Femur (tissue), 1 donor: ENCODE data around the gene RNF169.
"Not testable (repeated sequence)": the region's sequence is repeated elsewhere in the genome, so short reads cannot be mapped to it uniquely, and the experiment has no call there.

Experiments used
- DNase-seq: peaks from one replicate; pipeline ENCODE4 v3.0.0-alpha.2; 2017

The RNF169 gene

DNA sequence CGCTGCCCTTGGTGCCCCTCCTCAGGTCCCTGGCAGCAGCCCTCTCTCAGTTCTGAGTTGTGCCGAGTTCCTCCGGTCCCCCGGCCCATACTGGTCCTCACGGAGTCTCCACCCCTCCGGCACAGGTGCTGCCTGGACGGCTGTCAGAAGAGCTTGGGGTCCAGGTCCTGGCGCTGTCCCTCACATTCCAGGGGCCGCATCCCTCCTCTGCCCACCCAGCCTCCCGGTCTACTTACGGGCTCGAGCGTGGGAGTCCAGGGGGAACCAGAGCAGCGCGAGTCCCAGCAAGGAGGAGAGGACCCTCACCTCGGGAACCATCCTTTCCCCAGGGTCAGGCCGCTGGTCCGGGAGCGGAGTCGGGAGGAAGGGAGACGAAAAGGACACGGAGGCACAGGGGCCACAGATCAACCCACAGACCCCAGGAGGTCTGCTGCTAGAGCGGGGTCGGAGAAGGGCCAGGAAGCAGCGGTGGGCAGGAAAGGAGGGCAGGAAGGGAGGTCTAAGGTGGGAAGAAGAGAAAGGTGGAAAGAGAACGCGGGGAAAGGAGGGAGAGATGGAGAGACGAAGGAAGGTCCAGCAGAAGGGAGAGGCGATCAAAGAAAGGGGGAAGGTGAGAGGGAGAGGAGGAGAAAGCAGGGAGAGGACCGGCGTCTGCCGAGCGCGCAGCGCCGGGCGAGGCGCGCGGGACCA is 17.9 kb upstream of the RNF169 start:
- no peak for DNase-seq

DNA sequence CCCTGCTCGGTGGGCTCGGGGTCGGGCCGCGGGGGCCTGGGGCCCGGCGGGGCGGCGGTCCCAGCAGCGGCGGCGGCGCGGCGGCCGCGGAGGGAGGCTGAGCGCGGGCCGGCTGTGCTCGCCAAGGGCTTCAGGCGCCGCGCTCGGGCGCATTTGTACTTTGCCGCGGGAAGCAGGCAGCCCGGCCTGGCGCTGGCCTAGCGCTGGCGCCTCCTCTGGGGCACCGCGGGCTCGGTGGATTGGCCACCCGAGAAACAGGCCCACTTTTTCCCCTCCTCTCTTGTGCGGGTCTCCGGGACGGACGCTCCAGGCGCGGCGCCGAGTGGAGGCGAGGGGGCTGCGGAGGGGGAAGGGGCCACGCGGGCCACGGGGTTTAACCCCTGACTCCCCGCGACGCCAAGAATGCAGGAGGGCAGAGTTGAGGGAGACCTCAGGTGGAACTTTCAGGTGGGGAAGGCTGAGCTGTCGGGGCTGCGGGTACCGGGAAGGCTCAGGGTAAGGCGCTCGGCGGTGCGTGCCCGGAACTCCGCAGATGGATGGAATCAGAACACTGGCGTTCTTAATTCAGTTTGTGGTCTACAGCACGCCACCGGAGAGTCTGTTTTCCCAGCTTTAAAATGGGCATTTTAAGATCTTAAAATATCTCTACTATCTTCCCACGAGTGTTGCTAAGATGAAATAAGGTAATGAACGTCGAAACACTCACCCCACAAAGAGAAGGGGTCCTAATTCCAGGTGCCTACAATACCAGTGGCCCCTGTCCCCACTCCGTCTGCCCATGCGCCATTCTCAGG is 17.2 kb upstream of the RNF169 start, which contains the start of gene CHRDL2:
Gene CHRDL2, minus strand, starts transcription at position 126 of the 794 bp plus-strand sequence. CDS start 538 bp downstream, outside the sequence.
- DNase-seq: peak; percentile 46

DNA sequence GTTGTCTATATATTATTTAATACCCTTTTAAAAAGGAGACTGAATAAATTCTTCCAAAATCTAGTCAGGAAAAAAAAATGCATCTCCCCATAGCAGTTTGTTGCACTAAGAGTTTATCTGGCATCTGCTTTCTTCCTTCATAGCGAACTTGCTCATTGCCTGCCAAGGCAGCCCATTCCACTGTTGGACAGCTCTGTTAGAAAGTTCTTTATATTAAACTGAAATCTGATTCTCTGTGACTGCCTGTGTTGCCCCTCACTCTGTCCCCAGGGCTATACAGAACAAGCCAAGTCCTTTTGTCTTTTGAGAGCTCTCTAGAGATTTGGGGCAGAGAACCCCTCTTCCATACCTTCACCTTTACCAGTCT is 14.1 kb upstream of the RNF169 start:
- DNase-seq: peak; percentile 46

DNA sequence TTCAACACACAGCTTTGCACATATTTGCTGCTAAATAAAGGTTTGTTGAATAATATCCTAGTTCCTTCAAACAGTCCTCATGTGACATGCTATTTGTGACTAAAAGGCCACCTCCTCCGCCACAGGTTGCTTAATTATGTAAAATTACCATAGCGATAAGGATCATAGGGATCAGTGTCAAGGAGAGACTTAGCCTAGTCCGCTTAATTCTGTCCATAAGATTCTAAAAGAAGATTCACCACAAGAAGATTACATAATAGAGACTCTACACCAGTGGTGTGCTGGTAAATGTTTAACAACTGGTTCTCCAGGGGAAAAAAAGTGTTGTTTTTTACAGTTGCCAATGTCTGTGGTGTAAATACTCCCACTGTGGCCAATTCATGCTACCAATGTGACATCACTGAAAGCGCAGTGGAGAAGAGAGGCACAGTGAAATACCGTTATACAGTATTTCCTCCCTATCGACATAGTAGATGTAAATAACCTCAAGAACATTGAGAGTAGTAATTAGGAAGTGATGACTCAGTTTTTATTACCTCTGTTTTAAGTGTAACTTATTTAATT is 13.2 kb upstream of the RNF169 start:
- no peak for DNase-seq

DNA sequence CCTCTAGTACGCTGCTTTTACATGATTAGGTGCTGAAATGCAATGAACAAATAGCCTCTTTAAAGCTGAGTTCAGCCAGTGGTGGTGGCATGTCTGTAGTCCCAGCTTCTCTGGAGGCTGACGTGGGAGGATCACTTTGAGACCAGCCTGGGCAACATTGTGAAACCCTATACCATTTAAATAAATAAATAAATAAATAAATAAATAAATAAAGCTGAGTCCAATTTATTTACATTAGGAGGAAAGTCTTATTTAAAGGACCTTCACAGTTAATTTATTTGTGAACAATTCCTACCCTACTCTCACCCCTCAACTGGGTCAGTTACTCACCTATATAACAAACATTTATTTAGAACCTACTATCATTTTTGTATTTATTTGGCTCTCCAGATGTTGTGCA is 12.6 kb upstream of the RNF169 start:
- no peak for DNase-seq

DNA sequence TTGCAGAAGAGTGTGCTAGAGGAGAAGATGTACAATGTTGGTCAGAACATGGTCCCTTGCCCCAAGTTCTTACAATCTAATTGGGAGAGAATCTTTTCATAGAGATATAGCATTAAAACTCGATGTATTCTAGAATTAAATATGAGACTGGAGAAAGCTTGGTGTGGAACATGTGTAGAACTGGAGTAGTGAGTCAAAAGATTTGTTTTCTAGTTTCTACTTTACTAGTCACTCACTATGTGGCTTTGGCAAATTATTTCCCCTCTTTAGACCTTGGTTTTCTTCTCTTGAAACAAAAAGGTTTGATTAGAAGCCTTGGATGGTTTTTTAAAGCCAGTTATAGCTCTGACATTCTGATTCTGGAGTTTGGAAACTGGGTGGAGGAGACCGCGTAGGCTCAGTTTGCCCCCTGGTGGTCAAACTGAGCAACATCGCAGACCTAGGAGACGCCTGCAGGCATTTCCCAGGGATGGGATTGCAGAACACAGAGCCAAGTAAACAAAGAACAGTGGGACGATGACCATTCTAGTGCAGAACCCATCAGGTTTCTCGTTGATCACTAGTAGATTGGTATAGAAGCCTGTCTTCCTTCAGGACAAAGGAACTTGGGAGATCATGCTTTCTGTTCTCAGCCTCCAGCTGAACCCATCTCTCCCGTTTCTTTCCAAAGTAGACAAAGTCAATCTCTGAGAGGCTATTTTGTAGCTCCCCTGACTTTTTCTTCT is 8.9 kb upstream of the RNF169 start:
- peak; percentile 65 for DNase-seq

DNA sequence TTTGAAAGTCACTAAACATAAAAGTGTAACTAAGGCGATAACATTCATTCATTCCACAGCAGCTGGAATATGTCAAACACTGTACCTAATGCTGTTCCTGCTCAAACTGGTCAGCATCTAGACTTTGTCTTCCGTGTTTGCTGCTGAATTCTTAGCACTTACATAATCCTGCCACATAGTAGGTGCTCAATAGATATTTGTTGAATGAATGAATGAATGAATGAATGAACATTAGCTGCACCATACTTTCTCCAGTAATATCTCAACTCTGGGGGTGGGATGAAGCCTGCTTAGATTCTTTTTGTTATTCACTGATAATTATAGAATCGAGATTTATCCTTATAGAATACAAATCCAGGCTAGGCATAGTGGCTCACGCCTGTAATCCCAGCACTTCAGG is 6.6 kb upstream of the RNF169 start:
- no peak for DNase-seq

DNA sequence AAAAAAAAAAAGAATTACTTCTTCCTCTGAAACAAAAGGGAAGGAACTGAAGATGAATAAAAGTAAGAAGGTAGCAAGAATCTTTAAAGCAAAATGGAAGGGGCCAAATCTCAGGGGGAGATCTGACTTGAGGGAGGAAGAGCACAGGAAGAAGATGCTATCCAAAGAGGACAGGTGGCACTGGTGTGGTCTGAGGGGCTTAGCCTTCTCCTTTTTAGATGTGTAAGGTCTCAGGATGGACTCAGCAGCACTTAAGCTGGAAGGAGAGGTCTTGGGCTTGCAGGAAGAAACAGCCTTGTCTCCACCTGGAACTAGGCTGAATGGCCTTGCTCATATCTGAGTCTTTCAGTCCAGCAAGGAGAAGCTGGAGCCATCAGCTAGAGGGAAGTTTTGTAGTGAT is 5.0 kb upstream of the RNF169 start:
- no peak for DNase-seq

DNA sequence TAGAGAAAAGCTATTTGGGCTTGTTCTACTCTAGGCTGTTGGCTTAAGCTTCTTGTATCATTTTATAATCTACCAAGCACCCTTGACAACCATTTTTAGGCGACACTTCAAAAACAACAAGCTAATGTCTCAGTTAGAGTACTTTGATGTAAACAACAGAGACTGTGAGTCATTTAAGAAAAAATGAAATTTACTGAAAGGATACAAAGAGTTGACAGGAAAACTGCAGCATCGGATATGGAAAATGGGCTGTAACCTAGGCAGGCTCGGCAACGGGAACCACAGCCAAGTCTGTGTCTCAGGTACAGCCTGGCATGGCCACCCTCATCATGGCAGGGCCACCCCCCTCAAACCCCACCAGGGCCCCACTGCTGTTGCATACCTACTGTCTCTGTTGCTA is 4.4 kb upstream of the RNF169 start:
- no peak for DNase-seq

DNA sequence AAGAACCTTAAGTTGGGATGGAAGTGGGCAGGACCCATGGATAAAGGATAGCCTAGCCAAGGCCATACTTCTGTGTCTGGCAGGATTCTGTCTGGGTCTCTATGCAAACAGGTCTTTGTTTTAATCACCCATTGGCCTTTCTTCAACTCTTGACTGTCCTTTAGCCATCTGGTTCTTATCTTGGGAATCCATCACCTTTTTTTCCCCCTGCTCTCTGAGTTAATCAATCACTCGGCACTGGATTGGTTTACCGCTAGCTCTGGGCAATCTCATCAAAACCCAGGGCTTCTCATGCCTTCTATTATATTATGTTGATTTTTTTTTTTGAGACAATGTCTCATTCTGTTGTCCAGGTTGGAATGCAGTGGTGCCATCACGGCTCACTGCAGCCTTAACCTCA is 1.8 kb upstream of the RNF169 start:
- DNase-seq: no peak

DNA sequence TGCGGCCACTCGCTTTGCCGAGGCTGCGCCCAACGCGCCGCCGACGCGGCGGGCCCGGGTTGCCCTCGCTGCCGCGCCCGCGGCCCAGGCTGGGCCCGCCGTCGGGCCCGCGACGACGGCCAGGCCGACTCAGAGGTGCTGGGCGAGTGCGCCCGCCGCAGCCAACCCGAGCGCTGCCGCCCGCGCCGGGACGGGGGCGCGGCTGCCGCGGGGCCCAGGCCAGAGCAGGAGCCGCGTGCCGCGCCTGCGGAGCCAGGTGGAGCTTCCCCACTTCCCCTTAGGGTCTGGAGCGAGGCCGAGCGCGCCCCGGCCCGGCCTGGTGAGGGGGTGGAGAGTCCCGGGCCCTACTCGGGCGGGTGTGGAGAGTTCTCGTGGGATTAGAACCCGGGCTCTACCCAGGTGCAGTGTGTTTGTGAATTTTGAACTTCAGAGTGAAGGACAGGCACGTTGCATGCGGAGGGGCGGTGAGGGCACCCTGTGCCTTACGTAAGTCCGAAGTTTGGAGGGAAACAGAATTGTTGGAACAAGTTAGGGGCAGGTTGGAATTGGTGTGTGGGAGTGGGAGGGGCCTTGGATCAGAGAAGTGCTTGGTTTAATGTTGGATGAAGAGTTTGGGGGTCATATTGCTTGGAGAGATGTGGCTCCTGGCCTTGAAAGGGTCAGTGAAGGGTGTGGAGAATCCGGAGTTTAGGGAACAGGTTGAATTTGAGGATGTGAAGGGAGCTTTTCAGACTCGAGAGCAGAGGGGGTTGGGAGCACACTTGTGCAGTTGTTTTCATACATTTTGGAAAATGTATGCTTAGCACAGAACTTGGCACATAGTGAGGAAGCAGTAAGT is 697 bp downstream of the RNF169 start:
- peak; percentile 68 for DNase-seq

DNA sequence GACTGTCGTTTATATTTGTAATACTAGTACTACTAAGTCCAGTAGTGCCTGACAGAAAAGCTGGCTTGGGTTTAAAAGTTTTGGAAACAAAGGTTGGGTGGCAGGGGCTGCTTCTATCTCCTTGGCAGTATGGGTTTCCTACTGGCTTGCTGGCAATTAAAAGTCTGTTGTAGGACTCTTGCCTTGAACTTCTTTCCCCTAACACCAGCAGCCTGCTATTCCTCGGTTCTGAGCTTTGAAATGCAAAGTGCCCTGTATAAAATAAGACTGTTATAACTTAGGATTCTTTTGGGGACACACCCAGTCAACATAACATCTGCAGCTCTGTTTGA is 1.3 kb downstream of the RNF169 start:
- no peak for DNase-seq

DNA sequence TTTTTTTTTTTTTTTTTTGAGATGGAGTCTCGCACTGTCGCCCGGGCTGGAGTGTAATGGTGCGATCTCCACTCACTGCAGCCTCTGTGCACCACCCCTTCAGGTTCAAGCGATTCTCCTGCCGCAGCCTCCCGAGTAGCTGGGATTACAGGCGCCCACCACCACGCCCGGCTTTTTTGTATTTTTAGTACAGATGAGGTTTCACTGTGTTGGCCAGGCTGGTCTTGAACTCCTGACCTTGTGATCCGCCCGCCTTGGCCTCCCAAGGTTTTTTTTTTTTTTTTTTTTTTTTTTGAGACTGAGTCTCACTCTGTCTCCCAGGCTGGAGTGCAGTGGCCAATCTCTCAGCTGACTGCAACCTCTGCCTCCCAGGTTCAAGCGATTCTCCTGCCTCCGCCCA is 1.9 kb downstream of the RNF169 start:
- DNase-seq: not testable (repeated sequence)

DNA sequence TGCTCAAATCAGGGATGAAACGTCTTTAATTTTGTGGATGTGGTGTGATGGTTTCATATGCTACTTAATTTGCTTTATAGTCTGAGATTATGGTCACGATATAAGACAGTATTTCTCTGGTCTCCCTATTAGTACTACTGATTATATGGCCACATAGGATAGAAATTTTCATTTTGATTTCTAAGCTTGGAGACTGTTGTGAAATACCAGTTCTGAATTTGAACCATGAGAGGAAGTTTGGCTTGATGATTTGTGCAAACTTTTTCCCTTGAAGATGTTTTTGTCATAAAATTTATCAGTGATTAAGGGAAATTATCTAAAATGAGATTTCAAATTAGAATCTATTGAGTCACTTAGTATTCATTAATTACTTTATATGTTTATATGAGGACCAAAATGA is 2.7 kb downstream of the RNF169 start:
- no peak for DNase-seq

DNA sequence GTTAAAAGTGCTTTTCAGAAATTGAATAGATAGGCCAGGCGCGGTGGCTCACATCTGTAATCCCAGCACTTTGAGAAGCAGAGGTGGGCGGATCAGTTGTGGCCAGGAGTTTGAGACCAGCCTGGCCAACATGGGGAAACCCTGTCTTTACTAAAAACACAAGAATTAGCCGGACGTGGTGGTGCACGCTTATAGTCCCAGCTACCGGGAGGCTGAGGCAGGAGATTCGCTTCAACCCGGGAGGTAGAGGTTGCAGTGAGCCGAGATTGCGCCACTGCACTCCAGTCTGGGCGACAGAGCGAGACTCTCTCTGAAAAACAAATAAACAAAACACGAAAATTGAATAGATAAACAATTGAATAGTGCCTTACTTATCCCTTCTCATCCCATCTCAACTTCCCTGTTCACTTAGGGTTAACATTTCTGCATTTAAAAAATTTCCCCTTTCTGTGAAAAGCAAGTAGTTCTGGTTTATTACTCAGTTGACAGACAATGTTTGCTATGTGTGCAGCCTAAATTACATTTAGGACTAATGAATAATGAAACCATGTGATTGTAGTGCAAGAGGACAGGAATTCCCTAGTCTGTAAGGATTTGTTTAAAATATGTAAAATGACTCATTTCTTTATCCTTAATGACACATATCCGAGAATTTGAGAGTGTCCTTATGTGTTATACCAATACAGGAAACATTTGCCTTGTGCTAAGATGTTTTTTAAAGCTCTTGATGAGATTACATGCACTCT is 6.0 kb downstream of the RNF169 start:
- DNase-seq: no peak

DNA sequence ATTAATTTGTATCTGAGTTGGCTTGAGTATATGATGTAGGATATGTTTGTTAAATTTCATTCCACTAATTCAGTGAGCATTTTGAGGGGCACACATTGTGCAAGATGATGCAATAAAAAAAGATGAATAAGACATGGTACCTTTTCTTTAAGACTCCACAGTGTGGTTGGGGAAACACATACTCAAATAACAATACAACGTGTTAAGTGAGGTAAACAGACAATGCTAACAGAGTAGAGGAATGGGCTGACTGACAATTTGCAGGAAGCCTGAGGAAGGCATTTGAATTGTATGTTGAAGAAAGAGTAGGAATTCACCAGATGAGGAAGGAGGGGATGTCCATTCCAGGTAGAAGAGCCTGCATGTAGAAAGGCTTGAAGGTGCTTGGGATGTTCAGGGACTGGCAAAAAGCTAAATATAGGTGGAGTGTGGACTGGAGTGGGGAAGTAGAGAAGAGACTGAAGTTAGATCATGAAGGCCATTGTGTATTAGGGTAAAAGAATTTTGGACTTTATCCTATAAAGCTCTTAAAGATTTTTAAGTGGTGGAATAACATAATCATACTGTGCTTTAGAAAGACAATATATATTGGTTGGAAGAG is 6.8 kb downstream of the RNF169 start:
- no peak for DNase-seq

DNA sequence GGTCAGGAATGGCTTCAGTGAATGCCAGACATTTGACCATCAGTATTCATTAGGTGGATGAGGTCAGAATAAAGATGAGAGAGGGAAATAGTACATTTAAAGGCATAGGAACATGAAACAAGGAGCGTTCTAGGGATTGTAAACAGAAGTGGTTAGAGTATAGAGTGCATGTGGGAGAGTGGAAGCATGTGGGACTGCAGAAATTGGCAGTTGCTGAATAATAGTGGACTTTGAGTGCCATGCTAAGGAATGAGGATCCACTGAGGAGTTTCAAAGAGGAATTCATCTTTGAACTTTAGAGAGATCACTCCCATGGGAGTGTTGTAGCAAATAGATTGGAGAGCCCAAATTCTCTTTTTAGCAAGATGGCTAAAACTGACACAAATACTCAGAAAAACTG is 7.9 kb downstream of the RNF169 start:
- no peak for DNase-seq

DNA sequence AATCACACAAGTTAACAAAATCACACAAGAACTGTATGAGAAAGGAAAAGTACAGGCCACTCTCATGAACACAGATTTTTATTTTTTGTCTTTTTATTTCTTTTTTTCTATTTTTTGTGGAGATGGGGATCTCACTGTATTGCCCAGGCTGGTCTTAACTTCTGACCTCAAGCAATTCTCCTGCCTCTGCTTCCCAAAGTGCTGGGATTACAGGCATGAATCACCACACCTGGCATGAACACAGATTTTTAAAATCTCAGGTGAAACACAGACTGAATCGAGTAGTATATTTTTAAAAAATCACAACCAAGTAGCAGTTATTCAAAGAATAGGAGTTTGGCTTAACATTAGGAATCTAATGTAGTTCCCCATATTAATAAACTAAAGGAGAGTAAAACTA is 18.3 kb downstream of the RNF169 start:
- no peak for DNase-seq

DNA sequence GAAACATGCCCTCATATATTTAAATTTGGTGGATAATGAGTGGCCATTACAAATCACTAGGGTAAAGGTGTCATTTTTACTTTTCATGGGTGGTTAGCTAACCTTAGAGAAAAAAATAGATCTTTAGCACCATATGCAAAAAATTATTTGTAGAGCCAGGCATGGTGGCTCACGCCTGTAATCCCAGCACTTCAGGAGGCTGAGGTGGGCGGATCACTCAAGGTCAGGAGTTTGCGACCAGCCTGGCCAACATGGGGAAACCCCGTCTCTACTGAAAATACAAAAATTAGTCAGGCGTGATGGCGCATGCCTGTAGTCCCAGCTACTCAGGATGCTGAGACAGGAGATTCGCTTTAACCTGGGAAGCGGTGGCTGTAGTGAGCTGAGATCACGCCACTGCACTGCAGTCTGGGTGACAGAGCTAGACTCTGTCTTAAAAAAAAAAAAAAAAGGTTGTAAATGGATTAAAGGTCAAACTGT is 19.6 kb downstream of the RNF169 start:
- not testable (repeated sequence) for DNase-seq

DNA sequence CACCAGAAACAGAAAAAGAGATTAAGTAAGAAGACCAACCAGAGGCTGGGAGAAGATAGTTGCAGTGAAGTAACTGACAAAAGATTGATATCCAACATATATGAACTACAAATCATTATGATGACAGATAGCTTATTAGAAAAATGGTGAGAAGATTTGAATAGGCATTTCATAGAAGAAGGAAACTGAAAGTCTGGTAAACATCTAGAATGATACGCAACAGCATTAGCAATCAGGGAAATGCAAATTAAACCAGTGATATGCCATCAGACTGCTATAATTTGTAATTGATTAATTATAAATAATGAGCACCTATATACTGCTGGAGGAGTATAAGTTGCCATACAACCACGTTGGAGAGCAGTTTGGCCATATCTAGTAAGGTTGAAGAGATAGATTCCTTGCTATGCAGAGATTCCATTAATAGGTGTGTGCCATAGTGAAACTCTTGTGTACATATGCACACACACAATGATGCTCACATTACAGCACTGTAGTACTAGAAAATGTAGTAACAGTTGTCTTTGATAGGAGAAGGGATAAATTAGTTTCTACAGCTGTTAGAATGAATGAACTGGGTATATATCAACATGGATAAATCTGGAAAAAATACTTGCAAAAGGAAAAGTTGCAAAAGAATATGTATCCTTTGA is 20.5 kb downstream of the RNF169 start:
- DNase-seq: no peak

DNA sequence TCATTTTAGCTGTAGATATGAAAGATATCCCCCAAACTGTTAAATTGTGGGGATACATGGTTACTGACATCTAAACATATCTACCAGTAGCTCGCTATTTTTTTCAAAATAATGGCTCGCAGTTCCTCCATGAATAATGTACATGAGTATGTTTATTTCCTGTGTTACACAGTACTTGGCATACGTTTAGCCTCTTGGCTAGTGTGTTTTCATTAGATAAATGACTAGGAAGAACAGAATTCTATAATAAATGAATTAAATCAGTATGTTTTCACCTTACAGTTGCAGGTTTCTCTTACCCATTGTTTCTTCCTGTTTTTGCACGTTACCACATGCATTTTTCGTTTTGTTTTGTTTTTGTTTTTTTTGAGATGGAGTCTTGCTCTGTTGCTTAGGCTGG is 21.8 kb downstream of the RNF169 start:
- no peak for DNase-seq
